ENCODE results near the gene QSOX2. TPM values are rescaled to one million over a fixed set of nuclear protein-coding genes. Genes with fewer than 3 reads are reported as not detected.

Gene QSOX2
- total and polyA plus RNA-seq, 8 donors, result 1.5 to 33.5 (median 5.4) TPM

DNA sequence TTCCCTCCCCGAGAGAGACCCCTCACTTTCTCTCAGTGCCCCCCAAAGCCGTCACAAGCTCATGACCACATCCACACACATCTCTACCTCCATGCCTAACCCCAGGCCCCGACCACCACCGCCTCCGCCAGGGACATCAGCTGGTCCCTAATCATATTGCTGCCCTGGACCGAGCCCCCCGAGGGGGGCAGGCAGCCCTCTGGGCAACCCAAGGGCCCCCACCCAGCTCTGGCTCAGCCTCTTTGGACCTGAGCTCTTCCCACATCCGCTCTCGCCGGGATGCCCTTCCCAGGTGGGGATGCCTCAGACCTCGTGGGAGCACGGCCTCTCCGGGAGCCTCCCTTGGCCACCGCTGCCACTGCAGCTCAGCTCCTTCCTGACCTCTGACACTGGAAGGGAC is 59.2 kb downstream of the QSOX2 start:
- Histone ChIP-seq H3K4me3 (no peak overlapping the region), H3K27me3 (peaks cover 8 to 92% (median 49%) of the 10 kb centered on the region in 3 donors), H3K27ac (no peak overlapping the region), H3K9me3 (no peaks in the 10 kb centered on the region), H3K36me3 (no peaks in the 10 kb centered on the region), H3K4me1 (no peaks in the 10 kb centered on the region)
- 64 to 74% (median 68%) methylated on average over 13 to 14 of the region's 14 CpGs for WGBS, 5 donors
- intact Hi-C loops (cut with DNase I; ENCODE audit: low total_unique reads), result no loop called here
- no peak for DNase-seq
- TF ChIP-seq POLR2A (IDR thresholded peaks at IDR 0.05), result no peak
- no peak for TF ChIP-seq EP300 (IDR thresholded peaks at IDR 0.05)
- TF ChIP-seq, protein P1, sequence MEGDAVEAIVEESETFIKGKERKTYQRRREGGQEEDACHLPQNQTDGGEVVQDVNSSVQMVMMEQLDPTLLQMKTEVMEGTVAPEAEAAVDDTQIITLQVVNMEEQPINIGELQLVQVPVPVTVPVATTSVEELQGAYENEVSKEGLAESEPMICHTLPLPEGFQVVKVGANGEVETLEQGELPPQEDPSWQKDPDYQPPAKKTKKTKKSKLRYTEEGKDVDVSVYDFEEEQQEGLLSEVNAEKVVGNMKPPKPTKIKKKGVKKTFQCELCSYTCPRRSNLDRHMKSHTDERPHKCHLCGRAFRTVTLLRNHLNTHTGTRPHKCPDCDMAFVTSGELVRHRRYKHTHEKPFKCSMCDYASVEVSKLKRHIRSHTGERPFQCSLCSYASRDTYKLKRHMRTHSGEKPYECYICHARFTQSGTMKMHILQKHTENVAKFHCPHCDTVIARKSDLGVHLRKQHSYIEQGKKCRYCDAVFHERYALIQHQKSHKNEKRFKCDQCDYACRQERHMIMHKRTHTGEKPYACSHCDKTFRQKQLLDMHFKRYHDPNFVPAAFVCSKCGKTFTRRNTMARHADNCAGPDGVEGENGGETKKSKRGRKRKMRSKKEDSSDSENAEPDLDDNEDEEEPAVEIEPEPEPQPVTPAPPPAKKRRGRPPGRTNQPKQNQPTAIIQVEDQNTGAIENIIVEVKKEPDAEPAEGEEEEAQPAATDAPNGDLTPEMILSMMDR (IDR thresholded peaks at IDR 0.05), result no peak
- no peak for TF ChIP-seq POLR2AphosphoS5 (IDR thresholded peaks at IDR 0.05)

DNA sequence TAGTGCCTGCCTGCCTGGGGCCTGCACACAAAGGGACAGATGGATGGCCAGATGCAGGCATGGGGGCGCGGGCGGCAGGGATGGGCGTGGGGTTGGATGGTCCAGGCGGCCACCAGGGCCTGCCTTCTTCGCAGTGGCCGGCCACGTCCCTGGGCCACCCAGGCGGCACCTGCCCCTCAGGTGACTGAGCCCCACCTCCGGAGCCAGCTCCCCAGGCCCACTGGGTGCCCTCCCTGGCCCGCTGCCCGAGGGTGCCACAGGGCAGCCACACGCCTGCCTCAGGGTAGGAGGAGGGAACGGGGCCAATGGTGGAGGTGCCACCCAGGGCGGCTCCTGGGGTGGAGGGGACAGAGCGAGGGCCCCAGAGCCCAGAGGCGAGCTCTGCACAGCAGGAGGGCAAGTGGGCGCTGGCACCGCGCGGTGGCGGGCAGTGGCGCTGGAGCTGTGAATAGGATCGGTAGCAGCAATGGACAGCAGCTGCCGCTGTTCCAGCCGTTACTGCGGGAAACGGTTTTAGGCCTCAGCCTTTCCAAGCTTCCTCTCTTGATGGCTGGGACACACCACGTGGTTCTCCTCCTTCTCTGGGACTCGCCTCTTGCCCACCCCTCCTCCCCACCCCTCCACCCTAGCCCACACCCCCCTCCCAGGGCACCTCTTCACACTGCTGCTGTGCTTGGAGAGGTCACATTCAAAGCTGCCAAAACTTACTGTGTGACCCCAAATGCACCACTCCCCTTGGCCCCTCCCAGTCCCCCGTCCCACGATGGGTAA is 59.8 kb downstream of the QSOX2 start:
- Histone ChIP-seq H3K27me3 (peaks cover 4 to 89% (median 44%) of the 10 kb centered on the region in 3 donors), H3K9me3 (no peaks in the 10 kb centered on the region), H3K36me3 (no peaks in the 10 kb centered on the region), H3K4me3 (no peak overlapping the region), H3K27ac (no peak overlapping the region), H3K4me1 (no peaks in the 10 kb centered on the region)
- TF ChIP-seq, protein P1 (IDR thresholded peaks at IDR 0.05), result no peak
- TF ChIP-seq POLR2AphosphoS5 (IDR thresholded peaks at IDR 0.05), result no peak
- no peak for TF ChIP-seq POLR2A (IDR thresholded peaks at IDR 0.05)
- TF ChIP-seq EP300 (IDR thresholded peaks at IDR 0.05), result no peak
- intact Hi-C loops (cut with DNase I; ENCODE audit: low total_unique reads), result no loop called here
- no peak for DNase-seq
- 62 to 65% (median 64%) methylated on average over 26 to 32 of the region's 32 CpGs for WGBS, 5 donors

DNA sequence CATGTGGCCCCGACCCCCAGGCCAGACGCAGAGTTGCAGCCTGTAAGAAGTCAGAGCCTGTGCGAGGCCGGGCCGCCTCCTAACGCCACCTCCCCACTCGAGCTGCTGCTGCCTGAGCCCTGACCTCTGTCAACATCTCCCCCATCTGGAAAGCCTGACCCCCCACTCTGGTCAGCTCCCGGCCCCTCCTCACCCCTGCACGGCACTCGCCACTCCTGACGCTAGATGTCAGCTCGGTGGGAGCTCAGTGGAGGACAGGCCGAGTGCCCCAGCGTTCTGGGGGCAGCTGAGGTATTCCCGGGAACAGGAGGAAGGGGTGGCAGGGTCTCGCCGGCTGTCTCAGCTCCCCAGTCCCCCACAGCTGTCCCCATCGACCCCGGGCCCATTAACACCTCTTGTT is 60.5 kb downstream of the QSOX2 start:
- no peaks in the 10 kb centered on the region for H3K4me1 ChIP-seq
- H3K9me3 ChIP-seq, result no peaks in the 10 kb centered on the region
- intact Hi-C loops (cut with DNase I; ENCODE audit: low total_unique reads), result no loop called here
- H3K27me3 ChIP-seq, result peaks cover 4 to 89% (median 43%) of the 10 kb centered on the region in 3 donors
- DNase-seq, result no peak
- H3K27ac ChIP-seq, result no peak overlapping the region
- H3K36me3 ChIP-seq, result no peaks in the 10 kb centered on the region
- no peak overlapping the region for H3K4me3 ChIP-seq
- no peak for TF ChIP-seq POLR2A (IDR thresholded peaks at IDR 0.05)
- TF ChIP-seq, protein P1 (IDR thresholded peaks at IDR 0.05), result no peak
- no peak for TF ChIP-seq POLR2AphosphoS5 (IDR thresholded peaks at IDR 0.05)
- TF ChIP-seq EP300 (IDR thresholded peaks at IDR 0.05), result no peak
- WGBS, 5 donors, result 32 to 43% (median 40%) methylated on average over 12 to 19 of the region's 19 CpGs

DNA sequence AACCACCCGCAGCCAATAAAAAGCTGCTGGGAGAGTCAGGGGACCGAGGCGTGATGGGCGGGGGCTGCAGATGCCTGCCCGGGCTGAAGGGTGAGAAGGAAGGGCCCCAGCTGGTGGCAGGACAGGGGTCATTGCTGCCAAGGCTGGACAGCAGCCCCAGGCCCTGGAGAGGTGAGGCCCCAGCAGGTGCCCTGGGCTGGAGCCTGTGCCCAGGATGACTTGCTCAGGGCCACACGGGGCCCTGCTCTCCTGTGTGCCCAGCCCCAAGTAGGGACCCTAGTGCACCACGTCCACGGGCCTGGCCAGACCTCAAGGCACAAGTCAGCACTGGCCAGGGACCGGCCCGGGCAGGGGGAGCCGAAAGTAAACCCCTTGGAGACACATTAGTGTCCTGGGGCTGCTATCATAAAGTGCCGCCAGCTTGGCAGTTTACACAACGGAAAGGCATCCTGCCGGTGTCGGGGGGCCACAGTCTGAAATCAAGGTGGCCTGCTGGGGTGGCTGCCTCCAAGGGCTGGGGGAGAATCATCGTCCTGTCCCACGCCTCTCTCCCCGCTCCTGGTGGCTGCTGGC is 62.7 kb downstream of the QSOX2 start:
- Histone ChIP-seq H3K27ac (no peak overlapping the region), H3K4me1 (no peaks in the 10 kb centered on the region), H3K4me3 (no peak overlapping the region), H3K27me3 (peaks cover 4 to 89% (median 44%) of the 10 kb centered on the region in 3 donors), H3K36me3 (no peaks in the 10 kb centered on the region), H3K9me3 (no peaks in the 10 kb centered on the region)
- no peak for DNase-seq
- TF ChIP-seq POLR2A (IDR thresholded peaks at IDR 0.05) (no peak), EP300 (IDR thresholded peaks at IDR 0.05) (no peak), POLR2AphosphoS5 (IDR thresholded peaks at IDR 0.05) (no peak)
- TF ChIP-seq, protein P1 (IDR thresholded peaks at IDR 0.05), result no peak
- WGBS, 5 donors, result 76 to 81% (median 78%) methylated on average over 12 to 18 of the region's 18 CpGs
- intact Hi-C loops (cut with DNase I; ENCODE audit: low total_unique reads), result no loop called here

Data from stomach (tissue), 9 donors.